Upper lobe of left lung (tissue), 6 donors: ENCODE data around the gene IFNL2. TPM values are rescaled to one million over a fixed set of nuclear protein-coding genes. Genes with fewer than 3 reads are reported as not detected.

Source experiments
- ATAC-seq, 2 donors: fragments of 200-7000 bp; cut with Tn5 transposase; one replicate each; pipeline ENCODE4 v1.9.1; 2022; ENCODE audit warnings: mild to moderate bottlenecking in 2 of 2, moderate library complexity in 2 of 2; ENCODE audit not compliant: low FRiP score in 2 of 2
- DNase-seq, 2 donors: peaks; one replicate each; pipeline ENCODE4 v3.0.0-alpha.2; 2019 to 2020
- H3K27ac ChIP-seq, 4 donors: fragments of 200-600 bp; sonication (generic); one replicate each; pipeline ENCODE4 v1.5.1; 2016 to 2019
- H3K27me3 ChIP-seq, 4 donors: fragments of 200-600 bp; sonication (generic); one replicate each; pipeline ENCODE4 v1.5.1; 2017 to 2019
- H3K36me3 ChIP-seq, 4 donors: fragments of 200-600 bp; sonication (generic); one replicate each; pipeline ENCODE4 v1.5.1; 2016 to 2019
- H3K4me1 ChIP-seq, 4 donors: fragments of 200-600 bp; sonication (generic); one replicate each; pipeline ENCODE4 v1.5.1; 2018 to 2019
- H3K4me3 ChIP-seq, 4 donors: fragments of 200-600 bp; sonication (generic); one replicate each; pipeline ENCODE4 v1.5.1; 2017 to 2019; ENCODE audit warnings: mild to moderate bottlenecking in 2 of 4, moderate library complexity in 1 of 4
- H3K9me3 ChIP-seq, 4 donors: fragments of 200-600 bp; sonication (generic); one replicate each; pipeline ENCODE4 v1.5.1; 2018 to 2019
- EP300 ChIP-seq, 4 donors: sonication (generic); formaldehyde crosslinking; IDR thresholded peaks; one replicate each; pipeline ENCODE4 v1.5.1; 2017; ENCODE audit warnings: antibody characterized with exemption in 4 of 4, control low read depth in 2 of 4
- POLR2A ChIP-seq, 4 donors: fragments of 450-650 bp; IDR thresholded peaks; one replicate each; pipeline ENCODE4 v1.5.1; 2016 to 2017; ENCODE audit warnings: antibody characterized with exemption in 4 of 4, mild to moderate bottlenecking in 2 of 4
- POLR2AphosphoS5 ChIP-seq, 2 donors: sonication (generic); formaldehyde crosslinking; IDR thresholded peaks; one replicate each; pipeline ENCODE4 v1.5.1; 2017; ENCODE audit warnings: antibody characterized with exemption in 2 of 2
- WGBS, 2 donors: methylation state at CpG; one replicate each; pipeline ENCODE4 v1.1.5; 2017 to 2018; 5-methylcytosine and 5-hydroxymethylcytosine counted together
- total RNA-seq, 6 donors: library from RNA; depleted of rRNA in 4 of 6; stranded (reverse); fragments of >200 nt in 4 of 6; gene quantifications; one replicate each; pipeline versions ENCODE4 v1.1.0 to v1.2.1, GENCODE V29; 2016 to 2021
- TF ChIP-seq, protein P1 (sequence below), 6 experiments: fragments of 450-650 bp in 4 of 6; fragments of 200-600 bp in 2 of 6; sonication (generic) in 2 of 6; IDR thresholded peaks; one replicate each; pipeline ENCODE4 v1.5.1; 2016 to 2019; ENCODE audit warnings: antibody characterized with exemption in 6 of 6
- donor health status: DM: no; HTN: no; CAD: no; lungs with moderate emphysema.
- donor health status: DM: no; HTN: yes; CAD: no; lungs with severe emphysema.

Gene IFNL2
- total RNA-seq, 6 donors from 2014 or later, result not detected

DNA sequence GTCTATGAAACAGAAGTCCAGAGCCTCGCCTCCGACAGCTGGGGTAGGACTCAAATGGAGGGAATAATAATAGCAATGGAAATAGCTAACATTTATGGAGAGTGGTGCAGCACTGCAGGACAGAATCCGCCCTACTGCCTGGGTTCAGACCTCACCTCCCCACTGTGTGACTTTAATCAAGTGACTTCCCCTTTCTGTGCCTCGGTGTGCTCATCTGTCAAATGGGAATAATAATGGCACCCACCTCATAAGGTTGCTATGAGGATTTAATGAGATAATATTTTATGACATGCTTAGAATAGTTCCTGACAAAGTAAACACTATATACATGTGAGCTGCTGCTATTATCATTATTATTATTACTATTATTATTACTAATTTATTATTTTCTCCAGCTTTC lies 49.3 kb downstream of the IFNL2 start:
- Histone ChIP-seq H3K4me3 (no peak overlapping the region), H3K27me3 (no peaks in the 10 kb centered on the region), H3K4me1 (peaks cover 8 to 16% (median 10%) of the 10 kb centered on the region in 4 donors), H3K9me3 (no peaks in the 10 kb centered on the region), H3K36me3 (peaks cover 0 to 21% (median 10%) of the 10 kb centered on the region in 4 donors), H3K27ac (no peak overlapping the region)
- DNase-seq (no peak), ATAC-seq (no peak)
- TF ChIP-seq POLR2AphosphoS5 (IDR thresholded peaks at IDR 0.05) (no peak), EP300 (IDR thresholded peaks at IDR 0.05) (no peak), POLR2A (IDR thresholded peaks at IDR 0.05) (no peak)
- TF ChIP-seq, protein P1, sequence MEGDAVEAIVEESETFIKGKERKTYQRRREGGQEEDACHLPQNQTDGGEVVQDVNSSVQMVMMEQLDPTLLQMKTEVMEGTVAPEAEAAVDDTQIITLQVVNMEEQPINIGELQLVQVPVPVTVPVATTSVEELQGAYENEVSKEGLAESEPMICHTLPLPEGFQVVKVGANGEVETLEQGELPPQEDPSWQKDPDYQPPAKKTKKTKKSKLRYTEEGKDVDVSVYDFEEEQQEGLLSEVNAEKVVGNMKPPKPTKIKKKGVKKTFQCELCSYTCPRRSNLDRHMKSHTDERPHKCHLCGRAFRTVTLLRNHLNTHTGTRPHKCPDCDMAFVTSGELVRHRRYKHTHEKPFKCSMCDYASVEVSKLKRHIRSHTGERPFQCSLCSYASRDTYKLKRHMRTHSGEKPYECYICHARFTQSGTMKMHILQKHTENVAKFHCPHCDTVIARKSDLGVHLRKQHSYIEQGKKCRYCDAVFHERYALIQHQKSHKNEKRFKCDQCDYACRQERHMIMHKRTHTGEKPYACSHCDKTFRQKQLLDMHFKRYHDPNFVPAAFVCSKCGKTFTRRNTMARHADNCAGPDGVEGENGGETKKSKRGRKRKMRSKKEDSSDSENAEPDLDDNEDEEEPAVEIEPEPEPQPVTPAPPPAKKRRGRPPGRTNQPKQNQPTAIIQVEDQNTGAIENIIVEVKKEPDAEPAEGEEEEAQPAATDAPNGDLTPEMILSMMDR (IDR thresholded peaks at IDR 0.05), result no peak
- WGBS, 2 donors, result 94 to 97% methylated on average over 4 of the region's 4 CpGs

DNA sequence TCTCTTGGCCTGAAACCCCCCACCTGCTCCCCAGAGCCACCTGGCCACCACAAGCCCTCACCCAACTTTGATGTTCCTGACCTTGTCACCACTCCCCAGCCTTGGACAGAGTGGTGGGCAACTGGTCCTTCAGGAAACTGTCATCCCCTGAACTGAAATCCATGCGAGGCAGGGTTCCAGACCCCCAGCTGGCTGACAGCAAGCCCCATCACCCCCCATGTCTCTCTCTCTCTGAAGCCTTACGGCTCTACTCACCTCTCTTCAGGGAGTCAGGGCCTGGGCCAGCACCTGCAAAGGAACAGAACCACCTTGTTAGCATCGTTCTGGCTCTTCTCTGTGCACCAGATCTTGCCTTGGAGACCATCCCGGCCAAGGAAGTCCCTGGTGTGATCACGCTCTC lies 49.9 kb downstream of the IFNL2 start:
- TF ChIP-seq POLR2AphosphoS5 (IDR thresholded peaks at IDR 0.05), result no peak
- 90 to 97% methylated on average over 3 to 5 of the region's 5 CpGs for WGBS, 2 donors

DNA sequence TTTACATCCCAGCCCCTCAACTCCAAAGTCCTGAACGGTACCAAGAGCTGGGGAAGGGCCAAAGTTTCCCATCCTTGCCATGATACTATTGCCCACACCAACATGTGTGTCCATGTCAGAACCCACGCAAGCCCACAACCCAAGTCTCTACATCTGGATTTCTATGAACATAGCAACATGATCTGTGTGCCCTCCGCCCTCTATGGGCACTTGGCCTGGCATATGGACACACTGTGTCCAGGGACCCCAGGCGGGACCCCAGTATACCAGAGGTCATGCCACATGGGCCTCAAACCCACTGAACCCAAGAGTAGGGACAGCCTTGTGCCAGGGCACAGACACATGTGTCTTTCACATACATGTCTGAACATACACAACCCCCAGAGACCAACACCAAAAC lies 50.5 kb downstream of the IFNL2 start:
- ATAC-seq, result no peak
- Histone ChIP-seq H3K9me3 (no peaks in the 10 kb centered on the region), H3K36me3 (peaks cover 0 to 17% (median 9%) of the 10 kb centered on the region in 4 donors), H3K27ac (no peak overlapping the region), H3K4me3 (no peak overlapping the region), H3K4me1 (peaks cover 8 to 16% (median 10%) of the 10 kb centered on the region in 4 donors), H3K27me3 (no peaks in the 10 kb centered on the region)
- no peak for DNase-seq
- no peak for TF ChIP-seq POLR2A (IDR thresholded peaks at IDR 0.05)
- no peak for TF ChIP-seq EP300 (IDR thresholded peaks at IDR 0.05)
- TF ChIP-seq, protein P1 (IDR thresholded peaks at IDR 0.05), result no peak
- no peak for TF ChIP-seq POLR2AphosphoS5 (IDR thresholded peaks at IDR 0.05)
- 92 to 100% methylated on average over 4 of the region's 4 CpGs for WGBS, 2 donors

More for the DNA sequence above, 49.9 kb downstream of the IFNL2 start:
- peaks cover 0 to 21% (median 10%) of the 10 kb centered on the region in 4 donors for H3K36me3 ChIP-seq
- no peaks in the 10 kb centered on the region for H3K27me3 ChIP-seq
- no peak overlapping the region for H3K4me3 ChIP-seq
- H3K9me3 ChIP-seq, result no peaks in the 10 kb centered on the region
- no peak overlapping the region for H3K27ac ChIP-seq
- ATAC-seq, result no peak
- DNase-seq, result no peak
- H3K4me1 ChIP-seq, result peaks cover 8 to 16% (median 10%) of the 10 kb centered on the region in 4 donors

DNA sequence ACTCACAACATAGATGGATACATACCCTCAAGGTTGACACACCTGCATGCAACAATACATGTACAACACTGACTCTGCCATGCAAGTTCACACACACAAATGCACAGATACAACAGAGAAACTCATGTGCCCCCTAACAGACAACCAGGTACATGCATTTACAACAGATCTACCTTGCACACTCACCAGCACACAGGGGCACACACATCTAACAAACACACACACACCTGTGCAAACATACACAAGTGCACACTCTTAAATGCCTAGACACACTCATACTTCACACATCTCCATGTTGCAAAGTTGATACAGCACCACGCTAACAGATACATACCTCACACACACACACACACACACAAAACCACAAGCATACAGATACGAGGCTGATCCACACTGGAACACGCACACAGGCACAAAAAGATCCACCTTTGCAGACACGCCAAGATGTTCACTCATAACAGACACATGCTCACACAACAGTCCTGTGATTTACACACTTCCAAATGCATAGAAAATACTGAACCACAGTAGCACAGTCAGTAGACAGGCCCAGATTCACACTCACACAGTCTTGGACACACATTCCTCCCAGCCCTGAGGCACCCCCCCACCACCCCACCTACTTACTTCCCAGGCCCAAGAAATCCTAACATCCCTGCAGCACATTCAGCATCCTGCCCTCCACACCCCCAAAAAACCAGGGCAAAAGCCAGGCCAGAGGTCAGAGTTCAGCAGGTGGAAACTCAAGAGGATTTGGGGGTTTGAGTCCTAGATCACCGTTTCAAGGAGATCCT lies 51.1 kb downstream of the IFNL2 start:
- 77 to 80% methylated on average over 5 of the region's 5 CpGs for WGBS, 2 donors
- TF ChIP-seq, protein P1 (IDR thresholded peaks at IDR 0.05), result no peak
- TF ChIP-seq POLR2A (IDR thresholded peaks at IDR 0.05) (no peak), EP300 (IDR thresholded peaks at IDR 0.05) (no peak), POLR2AphosphoS5 (IDR thresholded peaks at IDR 0.05) (no peak)
- no peak overlapping the region for H3K27ac ChIP-seq
- ATAC-seq (no peak), DNase-seq (no peak)
- no peaks in the 10 kb centered on the region for H3K27me3 ChIP-seq
- peaks cover 0 to 10% (median 5%) of the 10 kb centered on the region in 4 donors for H3K36me3 ChIP-seq
- H3K9me3 ChIP-seq, result no peaks in the 10 kb centered on the region
- peaks cover 8 to 16% (median 10%) of the 10 kb centered on the region in 4 donors for H3K4me1 ChIP-seq
- H3K4me3 ChIP-seq, result peak overlapping the region in 1 of 4 donors; percentile 54

Other genes starting within 250 kb of the IFNL2 start
- gene FBXO27, start 235.8 kb upstream of the IFNL2 start, total RNA-seq, result 1 to 10 TPM; 1.0 to 9.3 (median 6.3) TPM
- not detected for gene ACP7, start 184.0 kb upstream of the IFNL2 start, total RNA-seq
- gene PAK4, start 142.6 kb upstream of the IFNL2 start, total RNA-seq, result 10 to 100 TPM; 23.4 to 88.2 (median 54.4) TPM
- under 1 TPM in 1 of 6 donors, not detected in 5; 0.47 TPM for gene NCCRP1, start 71.4 kb upstream of the IFNL2 start, total RNA-seq
- gene SYCN, start 64.1 kb upstream of the IFNL2 start, total RNA-seq, result 1 to 10 TPM in 1 of 6 donors, under 1 TPM in 1, not detected in 4; 0.83 to 1.3 TPM
- not detected for gene IFNL3, start 23.4 kb upstream of the IFNL2 start, total RNA-seq
- not detected for gene IFNL4, start 19.5 kb upstream of the IFNL2 start, total RNA-seq
- not detected for gene IFNL1, start 28.0 kb downstream of the IFNL2 start, total RNA-seq
- 1 to 10 TPM in 5 of 6 donors, under 1 TPM in 1; 0.69 to 5.0 (median 1.8) TPM for gene LRFN1, start 52.5 kb downstream of the IFNL2 start, total RNA-seq
- 100 to 1,000 TPM in 2 of 6 donors, 10 to 100 TPM in 4; 23.0 to 163 (median 75.3) TPM for gene GMFG, start 67.6 kb downstream of the IFNL2 start, total RNA-seq
- gene SAMD4B, start 74.0 kb downstream of the IFNL2 start, total RNA-seq, result 100 to 1,000 TPM in 2 of 6 donors, 10 to 100 TPM in 4; 57.7 to 125 (median 79.3) TPM
- gene PAF1, start 122.7 kb downstream of the IFNL2 start, total RNA-seq, result 10 to 100 TPM; 28.6 to 48.0 (median 35.4) TPM
- gene MED29, start 123.0 kb downstream of the IFNL2 start, total RNA-seq, result 10 to 100 TPM; 18.9 to 51.1 (median 33.7) TPM
- 100 to 1,000 TPM; 195 to 525 (median 238) TPM for gene ZFP36, start 138.5 kb downstream of the IFNL2 start, total RNA-seq
- gene PLEKHG2, start 144.3 kb downstream of the IFNL2 start, total RNA-seq, result 10 to 100 TPM; 15.8 to 48.1 (median 29.0) TPM
- gene RPS16, start 167.6 kb downstream of the IFNL2 start, total RNA-seq, result 1,000 to 10,000 TPM in 4 of 6 donors, 100 to 1,000 TPM in 2; 634 to 2,303 (median 1,625) TPM
- 100 to 1,000 TPM in 4 of 6 donors, 10 to 100 TPM in 2; 94.9 to 183 (median 111) TPM for gene SUPT5H, start 177.2 kb downstream of the IFNL2 start, total RNA-seq
- 10 to 100 TPM; 47.8 to 80.9 (median 54.4) TPM for gene TIMM50, start 212.4 kb downstream of the IFNL2 start, total RNA-seq
- not detected for gene DLL3, start 230.6 kb downstream of the IFNL2 start, total RNA-seq
- gene SELENOV, start 246.7 kb downstream of the IFNL2 start, total RNA-seq, result not detected